Naive thymus-derived CD4-positive, alpha-beta T cell (primary cell): ENCODE measurements around the gene UNC13B. TPM values are rescaled to one million over a fixed set of nuclear protein-coding genes. Genes with fewer than 3 reads are reported as not detected.

Source experiments
- ATAC-seq: fragments of 150-1000 bp; cut with Tn5 transposase; 2 replicates; pipeline ENCODE4 v1.10.0; 2021; ENCODE audit warnings: mild to moderate bottlenecking, moderate library complexity
- CTCF ChIA-PET: fragments of 350-600 bp; sonication (Branson Sonifier 250); formaldehyde crosslinking; loops from one replicate; lab custom pipeline; 2021; ENCODE audit warnings: antibody characterized with exemption; lab: Charles Lee
- POLR2A ChIA-PET: fragments of 350-600 bp; sonication (Branson Sonifier 250); formaldehyde crosslinking; loops from one replicate; lab custom pipeline; 2021; ENCODE audit warnings: antibody characterized with exemption, inconsistent platforms; lab: Charles Lee
- DNase-seq, 9 donors: peaks; one replicate each; pipeline versions ENCODE4 v3.0.0 to v3.0.0-alpha.2; 2020 to 2022; ENCODE audit warnings: mixed read lengths in 1 of 9
- H3K27ac ChIP-seq: one replicate; pipeline ENCODE4 v1.7.0; 2013; ENCODE audit warnings: mild to moderate bottlenecking, low read depth, low read length, moderate library complexity
- H3K27me3 ChIP-seq, 2 donors: one replicate each; pipeline ENCODE4 v1.7.0; 2013; ENCODE audit warnings: low read length in 2 of 2, mild to moderate bottlenecking in 2 of 2, moderate library complexity in 2 of 2; ENCODE audit not compliant: control insufficient read depth in 2 of 2, insufficient read depth in 2 of 2
- H3K36me3 ChIP-seq, 3 experiments: 1 replicate in 2 of 3; 2 replicates in 1 of 3; pipeline ENCODE4 v1.7.0; 2013; ENCODE audit warnings: low read length in 3 of 3, mild to moderate bottlenecking in 3 of 3, moderate library complexity in 1 of 3; ENCODE audit not compliant: insufficient read depth in 3 of 3, control insufficient read depth in 2 of 3
- H3K4me1 ChIP-seq, 2 donors: one replicate each; pipeline ENCODE4 v1.7.0; 2013; ENCODE audit warnings: low read length in 2 of 2, mild to moderate bottlenecking in 2 of 2, moderate library complexity in 1 of 2; ENCODE audit not compliant: control insufficient read depth in 2 of 2, insufficient read depth in 2 of 2
- H3K4me3 ChIP-seq: 2 replicates; pipeline ENCODE4 v1.7.0; 2013; ENCODE audit warnings: mild to moderate bottlenecking, low read length
- H3K9me3 ChIP-seq, 3 experiments: 1 replicate in 2 of 3; 2 replicates in 1 of 3; pipeline ENCODE4 v1.7.0; 2013; ENCODE audit warnings: low read length in 3 of 3; ENCODE audit not compliant: control insufficient read depth in 2 of 3
- H3K27ac Mint-ChIP-seq, 9 donors: one replicate each; pipeline ENCODE4 v1.8.0; 2020 to 2022; ENCODE audit warnings: mixed read lengths in 9 of 9, mild to moderate bottlenecking in 8 of 9, moderate library complexity in 5 of 9, inconsistent platforms in 2 of 9
- H3K27me3 Mint-ChIP-seq, 5 donors: one replicate each; pipeline ENCODE4 v1.8.0; 2021 to 2022; ENCODE audit warnings: mixed read lengths in 5 of 5, mild to moderate bottlenecking in 1 of 5
- H3K36me3 Mint-ChIP-seq, 5 donors: one replicate each; pipeline ENCODE4 v1.8.0; 2020 to 2022; ENCODE audit warnings: mixed read lengths in 5 of 5, mild to moderate bottlenecking in 3 of 5, inconsistent platforms in 1 of 5
- H3K4me1 Mint-ChIP-seq, 7 donors: one replicate each; pipeline ENCODE4 v1.8.0; 2020 to 2022; ENCODE audit warnings: mixed read lengths in 7 of 7, mild to moderate bottlenecking in 3 of 7, inconsistent platforms in 1 of 7
- H3K4me3 Mint-ChIP-seq, 10 donors: one replicate each; pipeline ENCODE4 v1.8.0; 2020 to 2022; ENCODE audit warnings: mild to moderate bottlenecking in 10 of 10, mixed read lengths in 10 of 10, moderate library complexity in 6 of 10, inconsistent platforms in 2 of 10
- H3K9me3 Mint-ChIP-seq, 11 donors: one replicate each; pipeline ENCODE4 v1.8.0; 2020 to 2022; ENCODE audit warnings: mixed read lengths in 11 of 11, mild to moderate bottlenecking in 4 of 11, inconsistent platforms in 1 of 11, moderate library complexity in 1 of 11
- intact Hi-C, 2 donors: fragments of 100-400 bp; cut with micrococcal nuclease; formaldehyde crosslinking; loops; one replicate each; pipeline ENCODE4 v1.15.1; 2023
- polyA plus RNA-seq, 2 donors: library from polyadenylated mRNA; unstranded; fragments of 300-500 nt; fragmentation: Illumina TruSeq; gene quantifications; one replicate each; pipeline ENCODE4 v1.2.3, GENCODE V29; 2021
- total RNA-seq, 6 experiments: library from RNA in 5 of 6; stranded (reverse) in 5 of 6; gene quantifications; 1 replicate in 5 of 6; 2 replicates in 1 of 6; pipeline ENCODE4 v1.2.3 and lab custom pipeline; 2021 to 2026

UNC13B gene
- total and polyA plus RNA-seq, 7 experiments from 2014 or later, result 0.21 to 1.6 (median 0.85) TPM

DNA sequence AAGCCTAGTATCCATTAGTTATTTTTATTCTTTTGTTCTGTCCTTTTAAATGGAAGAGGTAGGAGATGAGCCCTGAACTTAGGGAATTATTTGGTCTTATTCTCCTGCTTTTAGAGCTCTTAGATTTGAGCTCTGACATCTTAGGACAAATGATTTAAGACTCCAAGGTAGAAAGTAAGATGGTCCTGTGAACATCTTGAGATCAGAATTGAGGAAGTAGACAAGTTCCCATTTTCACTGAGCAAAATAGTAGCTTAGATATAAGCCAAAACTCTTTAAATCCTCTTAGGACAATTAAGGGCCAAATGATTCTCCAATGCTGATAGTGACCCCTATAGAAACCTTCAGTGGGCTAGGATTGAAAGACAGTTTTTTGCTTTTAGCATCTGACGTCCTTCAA lies 275.1 kb downstream of the UNC13B start:
- peaks cover 0 to 8% (median 0%) of the 10 kb centered on the region in 7 donors for H3K4me1 Mint-ChIP-seq
- H3K36me3 Mint-ChIP-seq, result no peaks in the 10 kb centered on the region
- DNase-seq, result no peak
- H3K4me1 ChIP-seq, result no peaks in the 10 kb centered on the region
- no peak for ATAC-seq
- ChIA-PET CTCF (no interaction called here), POLR2A (no interaction called here)
- intact Hi-C loops, result no loop called here
- no peaks in the 10 kb centered on the region for H3K36me3 ChIP-seq
- no peak overlapping the region for H3K27ac ChIP-seq
- H3K4me3 ChIP-seq, result no peak overlapping the region
- no peak overlapping the region for H3K27ac Mint-ChIP-seq
- no peaks in the 10 kb centered on the region for H3K9me3 ChIP-seq
- H3K9me3 Mint-ChIP-seq, result no peaks in the 10 kb centered on the region
- peaks cover 0 to 22% (median 8%) of the 10 kb centered on the region in 5 donors for H3K27me3 Mint-ChIP-seq
- no peak overlapping the region for H3K4me3 Mint-ChIP-seq
- H3K27me3 ChIP-seq, result no peaks in the 10 kb centered on the region

DNA sequence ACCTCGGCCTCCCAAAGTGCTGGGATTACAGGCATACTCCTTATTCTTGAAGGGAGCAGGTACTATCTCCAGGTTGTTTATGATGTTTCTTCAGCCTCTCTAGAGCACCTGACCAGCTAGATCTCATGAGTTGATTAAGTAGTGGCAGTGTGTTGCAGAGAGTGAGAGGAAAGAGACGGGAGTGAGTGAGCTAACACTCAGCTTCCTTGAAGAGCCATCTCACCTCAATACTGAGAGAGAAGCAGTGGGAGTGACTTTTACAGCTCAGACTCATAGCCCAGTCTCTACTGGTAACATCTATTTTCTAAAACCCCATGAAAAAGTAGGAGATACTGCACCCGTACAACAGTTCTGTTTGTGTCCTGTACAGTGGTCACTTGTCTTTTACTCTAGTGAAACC lies 284.2 kb downstream of the UNC13B start:
- H3K36me3 ChIP-seq, result no peaks in the 10 kb centered on the region
- H3K4me1 ChIP-seq, result no peaks in the 10 kb centered on the region
- no peaks in the 10 kb centered on the region for H3K27me3 ChIP-seq
- ChIA-PET CTCF (no interaction called here), POLR2A (no interaction called here)
- no peaks in the 10 kb centered on the region for H3K4me1 Mint-ChIP-seq
- no peak overlapping the region for H3K27ac ChIP-seq
- peaks cover 0 to 2% (median 0%) of the 10 kb centered on the region in 11 donors for H3K9me3 Mint-ChIP-seq
- ATAC-seq, result no peak
- no peak overlapping the region for H3K4me3 Mint-ChIP-seq
- no peak for DNase-seq
- no peaks in the 10 kb centered on the region for H3K36me3 Mint-ChIP-seq
- intact Hi-C loops, result no loop called here
- no peak overlapping the region for H3K4me3 ChIP-seq
- H3K27ac Mint-ChIP-seq, result no peak overlapping the region
- H3K9me3 ChIP-seq, result no peaks in the 10 kb centered on the region
- H3K27me3 Mint-ChIP-seq, result peaks cover 15 to 38% (median 30%) of the 10 kb centered on the region in 5 donors

- CTCF ChIA-PET, result no interaction called here
- Mint-ChIP-seq H3K27me3 (peaks cover 31 to 53% (median 39%) of the 10 kb centered on the region in 5 donors), H3K36me3 (peaks cover 0 to 8% (median 0%) of the 10 kb centered on the region in 5 donors), H3K4me3 (no peak overlapping the region), H3K27ac (no peak overlapping the region), H3K9me3 (peaks cover 0 to 18% (median 6%) of the 10 kb centered on the region in 11 donors), H3K4me1 (no peaks in the 10 kb centered on the region)
- H3K36me3 ChIP-seq, result no peaks in the 10 kb centered on the region
- POLR2A ChIA-PET, result no interaction called here
- H3K27ac ChIP-seq, result no peak overlapping the region
- ATAC-seq, result no peak
- peaks cover 0 to 3% of the 10 kb centered on the region in 2 donors for H3K27me3 ChIP-seq
- no peaks in the 10 kb centered on the region for H3K4me1 ChIP-seq
- intact Hi-C loops, result no loop called here
- no peak overlapping the region for H3K4me3 ChIP-seq
- peaks cover 0 to 8% (median 0%) of the 10 kb centered on the region in 3 experiments for H3K9me3 ChIP-seq
- no peak for DNase-seq
These were observed 286.7 kb downstream of the UNC13B start for GRCh38 chr9:35448496-35448895.

- Mint-ChIP-seq H3K9me3 (peaks cover 3 to 35% (median 13%) of the 10 kb centered on the region in 11 donors), H3K36me3 (peaks cover 0 to 8% (median 5%) of the 10 kb centered on the region in 5 donors), H3K4me3 (no peak overlapping the region), H3K27me3 (peaks cover 23 to 40% (median 36%) of the 10 kb centered on the region in 5 donors), H3K4me1 (no peaks in the 10 kb centered on the region), H3K27ac (peak overlapping the region in 1 of 9 donors; percentile 39)
- ATAC-seq, result no peak
- intact Hi-C loops, result no loop called here
- DNase-seq, result no peak
- H3K4me3 ChIP-seq, result no peak overlapping the region
- no peaks in the 10 kb centered on the region for H3K36me3 ChIP-seq
- no peaks in the 10 kb centered on the region for H3K4me1 ChIP-seq
- H3K9me3 ChIP-seq, result peaks cover 0 to 17% (median 0%) of the 10 kb centered on the region in 3 experiments
- ChIA-PET CTCF (interaction anchor here (0.6 kb wide), 1 partner anchor 9 kb away, joined by 4 read pairs; no protein-coding TSS in a partner anchor), POLR2A (no interaction called here)
- no peak overlapping the region for H3K27ac ChIP-seq
- H3K27me3 ChIP-seq, result peaks cover 0 to 3% of the 10 kb centered on the region in 2 donors
These were observed 290.7 kb downstream of the UNC13B start for GRCh38 chr9:35452481-35452880.

GRCh38 chr9:35453786-35454185 lies 292.0 kb downstream of the UNC13B start:
- intact Hi-C loops, result no loop called here

More at GRCh38 chr9:35453786-35454185, 292.0 kb downstream of the UNC13B start:
- ChIA-PET CTCF (no interaction called here), POLR2A (no interaction called here)
- no peak for DNase-seq
- Mint-ChIP-seq H3K9me3 (peaks cover 3 to 35% (median 13%) of the 10 kb centered on the region in 11 donors), H3K27me3 (peaks cover 21 to 38% (median 35%) of the 10 kb centered on the region in 5 donors), H3K36me3 (peaks cover 0 to 8% (median 5%) of the 10 kb centered on the region in 5 donors), H3K4me1 (no peaks in the 10 kb centered on the region), H3K27ac (no peak overlapping the region), H3K4me3 (no peak overlapping the region)
- no peak for ATAC-seq
- H3K27me3 ChIP-seq, result peaks cover 0 to 3% of the 10 kb centered on the region in 2 donors
- H3K27ac ChIP-seq, result no peak overlapping the region
- peaks cover 0 to 17% (median 0%) of the 10 kb centered on the region in 3 experiments for H3K9me3 ChIP-seq
- no peaks in the 10 kb centered on the region for H3K4me1 ChIP-seq
- H3K4me3 ChIP-seq, result no peak overlapping the region
- no peaks in the 10 kb centered on the region for H3K36me3 ChIP-seq

Other genes starting within 250 kb of the UNC13B start
- not detected for gene PHF24, start 203.7 kb upstream of the UNC13B start, total RNA-seq
- gene PHF24, start 203.7 kb upstream of the UNC13B start, polyA plus RNA-seq, result not detected
- gene DNAJB5, start 172.3 kb upstream of the UNC13B start, total RNA-seq, result 1 to 10 TPM; 1.1 to 3.7 (median 1.4) TPM
- 1 to 10 TPM; 3.4 TPM for gene DNAJB5, start 172.3 kb upstream of the UNC13B start, polyA plus RNA-seq
- gene VCP, start 89.4 kb upstream of the UNC13B start, total RNA-seq, result 100 to 1,000 TPM; 138 to 259 (median 202) TPM
- gene VCP, start 89.4 kb upstream of the UNC13B start, polyA plus RNA-seq, result 100 to 1,000 TPM; 134 to 198 TPM
- gene FANCG, start 82.1 kb upstream of the UNC13B start, total RNA-seq, result 10 to 100 TPM; 19.6 to 84.9 (median 26.7) TPM
- gene FANCG, start 82.1 kb upstream of the UNC13B start, polyA plus RNA-seq, result 10 to 100 TPM in 1 of 2 donors, 1 to 10 TPM in 1; 8.7 to 12.6 TPM
- gene PIGO, start 65.4 kb upstream of the UNC13B start, total RNA-seq, result 10 to 100 TPM; 27.1 to 36.0 (median 29.9) TPM
- gene PIGO, start 65.4 kb upstream of the UNC13B start, polyA plus RNA-seq, result 10 to 100 TPM; 27.4 to 30.6 TPM
- gene STOML2, start 58.9 kb upstream of the UNC13B start, total RNA-seq, result 100 to 1,000 TPM in 1 of 5 experiments, 10 to 100 TPM in 4; 34.7 to 126 (median 44.9) TPM
- 10 to 100 TPM; 85.6 to 88.8 TPM for gene STOML2, start 58.9 kb upstream of the UNC13B start, polyA plus RNA-seq
- 10 to 100 TPM in 2 of 5 experiments, 1 to 10 TPM in 3; 5.9 to 26.0 (median 6.6) TPM for gene ATOSB, start 46.1 kb upstream of the UNC13B start, total RNA-seq
- gene ATOSB, start 46.1 kb upstream of the UNC13B start, polyA plus RNA-seq, result 1 to 10 TPM in 1 of 2 donors, under 1 TPM in 1; 0.95 to 3.4 TPM